OCI-LY7 (cell line): Measurements from ENCODE around the gene MS4A5. TPM values are rescaled to one million over a fixed set of nuclear protein-coding genes. Genes with fewer than 3 reads are reported as not detected.
A peak's percentile ranks its signal among the peaks of the same experiment; 100 is the strongest.

Source experiments
- BruUV-seq: library from RNA; stranded (reverse); fragments of 400-500 nt; replicated peaks from 2 replicates; lab custom pipeline; 2021; lab: Mats Ljungman, UMichigan
- CTCF ChIA-PET: fragments of 300-600 bp; sonication (Branson Sonifier 250); formaldehyde crosslinking; loops from one replicate; lab custom pipeline; 2022; ENCODE audit warnings: antibody characterized with exemption; ENCODE audit not compliant: unreplicated experiment; lab: Charles Lee
- POLR2A ChIA-PET: fragments of 300-600 bp; sonication (Branson Sonifier 250); formaldehyde crosslinking; loops from one replicate; lab custom pipeline; 2022; ENCODE audit warnings: antibody characterized with exemption; lab: Charles Lee
- DNase-seq: peaks from one replicate; pipeline ENCODE4 v3.0.0-alpha.2; 2015; ENCODE audit warnings: low spot score
- H2AFZ ChIP-seq: fragments of 200-600 bp; sonication (generic), shearing (Covaris generic); 2 replicates; pipeline ENCODE4 v1.6.1; 2014; ENCODE audit warnings: mild to moderate bottlenecking, antibody characterized with exemption, low read length, moderate library complexity
- H3K27ac ChIP-seq: fragments of 200-600 bp; sonication (generic); 2 replicates; pipeline ENCODE4 v1.5.1; 2014; ENCODE audit warnings: mixed run types, low read depth, mild to moderate bottlenecking, moderate library complexity, low read length, inconsistent platforms; ENCODE audit not compliant: poor library complexity, severe bottlenecking
- H3K36me3 ChIP-seq: fragments of 200-600 bp; sonication (generic); 2 replicates; pipeline ENCODE4 v1.6.1; 2014; ENCODE audit warnings: mild to moderate bottlenecking, antibody characterized with exemption, low read length, moderate library complexity, mixed read lengths; ENCODE audit not compliant: insufficient read depth
- H3K4me1 ChIP-seq: fragments of 200-600 bp; sonication (generic); 2 replicates; pipeline ENCODE4 v1.5.1; 2014; ENCODE audit warnings: mild to moderate bottlenecking, low read length; ENCODE audit not compliant: insufficient read depth, poor library complexity, severe bottlenecking
- H3K4me2 ChIP-seq: fragments of 200-600 bp; sonication (generic); 2 replicates; pipeline ENCODE4 v1.6.1; 2014; ENCODE audit warnings: mild to moderate bottlenecking, low read length
- H3K4me3 ChIP-seq: fragments of 200-600 bp; sonication (generic); 2 replicates; pipeline ENCODE4 v1.5.1; 2014; ENCODE audit warnings: mild to moderate bottlenecking, low read depth, low read length; ENCODE audit not compliant: poor library complexity, severe bottlenecking
- H3K79me2 ChIP-seq: fragments of 200-600 bp; sonication (generic); 2 replicates; pipeline ENCODE4 v1.6.1; 2016; ENCODE audit warnings: low read depth, mild to moderate bottlenecking, low read length, moderate library complexity, mixed read lengths; ENCODE audit not compliant: insufficient read depth
- H3K9me2 ChIP-seq: fragments of 200-600 bp; sonication (generic); 2 replicates; pipeline ENCODE4 v1.6.1; 2016; ENCODE audit warnings: mild to moderate bottlenecking, low read length, mixed read lengths; ENCODE audit not compliant: insufficient read depth
- H3K9me3 ChIP-seq: fragments of 200-600 bp; sonication (generic); 2 replicates; pipeline ENCODE4 v1.6.1; 2014; ENCODE audit warnings: mild to moderate bottlenecking, mixed run types, low read length, mixed read lengths
- H4K20me1 ChIP-seq: fragments of 200-600 bp; sonication (generic); 2 replicates; pipeline ENCODE4 v1.6.1; 2014; ENCODE audit warnings: mild to moderate bottlenecking, antibody characterized with exemption, low read length, moderate library complexity, mixed read lengths; ENCODE audit not compliant: insufficient read depth
- CTCF ChIP-seq: fragments of 200-600 bp; sonication (generic); conservative IDR thresholded peaks from 2 replicates; pipeline ENCODE4 v1.5.1; 2014; ENCODE audit warnings: mild to moderate bottlenecking, antibody characterized with exemption, low read length, moderate library complexity, mixed read lengths
- EZH2phosphoT487 ChIP-seq: fragments of 200-600 bp; sonication (generic); IDR thresholded peaks from 2 replicates; pipeline ENCODE4 v1.6.1; 2018; ENCODE audit warnings: low read depth, borderline replicate concordance, mild to moderate bottlenecking, mixed run types, antibody characterized with exemption, low read length, moderate library complexity, mixed read lengths
- intact Hi-C: fragments of 100-400 bp; cut with micrococcal nuclease; formaldehyde crosslinking; loops from one replicate; pipeline ENCODE4 v1.10.0; 2022; ENCODE audit not compliant: unreplicated experiment
- total RNA-seq, 2 experiments: library from RNA; depleted of rRNA in 1 of 2; stranded (reverse); fragments of >200 nt in 1 of 2; shearing (Covaris generic) in 1 of 2; gene quantifications; 2 replicates each; pipeline ENCODE4 v1.2.3, GENCODE V29; 2014 to 2022

Gene MS4A5
- total RNA-seq, 2 experiments from 2014 or later: not detected

GRCh38 chr11:60420015-60420414 lies 9.4 kb upstream of the MS4A5 start:
- Histone ChIP-seq H3K4me2 (no peak overlapping the region), H3K4me3 (no peak overlapping the region), H4K20me1 (no peaks in the 10 kb centered on the region), H3K4me1 (no peaks in the 10 kb centered on the region), H3K36me3 (no peaks in the 10 kb centered on the region), H3K79me2 (no peaks in the 10 kb centered on the region), H3K9me3 (peaks cover 12% of the 10 kb centered on the region), H2AFZ (no peak overlapping the region), H3K27ac (no peak overlapping the region), H3K9me2 (no peaks in the 10 kb centered on the region)
- BruUV-seq: no TSS peak
- DNase-seq: no peak
- TF ChIP-seq CTCF (no peak), EZH2phosphoT487 (no peak)
- intact Hi-C loops: no loop called here
- ChIA-PET CTCF (no interaction called here), POLR2A (interaction anchor here (0.7 kb wide), 1 partner anchor 42 kb away, joined by 4 read pairs; no protein-coding TSS in a partner anchor)

GRCh38 chr11:60422609-60423008 lies 6.8 kb upstream of the MS4A5 start:
- intact Hi-C loops: no loop called here
- TF ChIP-seq CTCF (no peak), EZH2phosphoT487 (no peak)
- no TSS peak for BruUV-seq
- CTCF ChIA-PET: no interaction called here
- H3K4me2 ChIP-seq: no peak overlapping the region
- H3K4me3 ChIP-seq: no peak overlapping the region
- no peaks in the 10 kb centered on the region for H3K36me3 ChIP-seq
- POLR2A ChIA-PET: no interaction called here
- no peak overlapping the region for H2AFZ ChIP-seq
- no peaks in the 10 kb centered on the region for H3K79me2 ChIP-seq
- H3K27ac ChIP-seq: no peak overlapping the region
- H3K9me2 ChIP-seq: no peaks in the 10 kb centered on the region
- H4K20me1 ChIP-seq: no peaks in the 10 kb centered on the region
- H3K4me1 ChIP-seq: no peaks in the 10 kb centered on the region
- no peak for DNase-seq
- H3K9me3 ChIP-seq: peaks cover 12% of the 10 kb centered on the region

- TF ChIP-seq CTCF (no peak), EZH2phosphoT487 (no peak)
- no peak for DNase-seq
- Histone ChIP-seq H3K9me2 (no peaks in the 10 kb centered on the region), H3K79me2 (no peaks in the 10 kb centered on the region), H3K4me3 (no peak overlapping the region), H4K20me1 (no peaks in the 10 kb centered on the region), H3K27ac (no peak overlapping the region), H3K9me3 (no peaks in the 10 kb centered on the region), H3K4me2 (no peak overlapping the region), H3K4me1 (no peaks in the 10 kb centered on the region), H3K36me3 (no peaks in the 10 kb centered on the region), H2AFZ (peak overlapping the region; percentile 15; the same call in 1 of the 2 replicates)
- BruUV-seq: no TSS peak
- intact Hi-C loops: no loop called here
- CTCF ChIA-PET: no interaction called here
- POLR2A ChIA-PET: no interaction called here
Observed at GRCh38 chr11:60428517-60428916, 855 bp upstream of the MS4A5 start.
